Smooth muscle cell (in vitro differentiated cells): ENCODE measurements around the gene AEN. TPM values are rescaled to one million over a fixed set of nuclear protein-coding genes. Genes with fewer than 3 reads are reported as not detected.

Experiments
- DNase-seq: peaks from one replicate; lab custom pipeline; 2025; ENCODE audit not compliant: unreplicated experiment; lab: John Stamatoyannopoulos, UW
- H2AFZ ChIP-seq: fragments of 200-600 bp; sonication (generic); 2 replicates; pipeline ENCODE4 v1.6.0; 2016; ENCODE audit warnings: antibody characterized with exemption, low read depth, mild to moderate bottlenecking
- H3F3A ChIP-seq: fragments of 200-600 bp; sonication (generic); 2 replicates; pipeline ENCODE4 v1.6.0; 2017; ENCODE audit warnings: antibody characterized with exemption, low read depth
- H3K27ac ChIP-seq: fragments of 200-600 bp; sonication (generic); 2 replicates; pipeline ENCODE4 v1.5.1; 2016; ENCODE audit warnings: low read depth, mild to moderate bottlenecking
- H3K27me3 ChIP-seq: fragments of 200-600 bp; sonication (generic); 2 replicates; pipeline ENCODE4 v1.6.1; 2016; ENCODE audit warnings: low read depth, mild to moderate bottlenecking
- H3K36me3 ChIP-seq: fragments of 200-600 bp; sonication (generic); 2 replicates; pipeline ENCODE4 v1.5.1; 2016; ENCODE audit warnings: low read depth
- H3K4me1 ChIP-seq: fragments of 200-600 bp; sonication (generic); 2 replicates; pipeline ENCODE4 v1.5.1; 2016; ENCODE audit warnings: low read depth
- H3K4me2 ChIP-seq: fragments of 200-600 bp; sonication (generic); 2 replicates; pipeline ENCODE4 v1.6.0; 2016; ENCODE audit warnings: mild to moderate bottlenecking
- H3K4me3 ChIP-seq: fragments of 200-600 bp; sonication (generic); 2 replicates; pipeline ENCODE4 v1.5.1; 2016; ENCODE audit warnings: mild to moderate bottlenecking
- H3K79me2 ChIP-seq: fragments of 200-600 bp; sonication (generic); 2 replicates; pipeline ENCODE4 v1.6.0; 2016; ENCODE audit warnings: low read depth, mild to moderate bottlenecking
- H3K9ac ChIP-seq: fragments of 200-600 bp; sonication (generic); 2 replicates; pipeline ENCODE4 v1.6.0; 2016; ENCODE audit warnings: low read depth
- H3K9me3 ChIP-seq: fragments of 200-600 bp; sonication (generic); replicated peaks from 2 replicates; pipeline ENCODE4 v1.5.1; 2016; ENCODE audit warnings: low read depth
- H4K20me1 ChIP-seq: fragments of 200-600 bp; sonication (generic); 2 replicates; pipeline ENCODE4 v1.6.0; 2016; ENCODE audit warnings: low read depth
- CTCF ChIP-seq: fragments of 200-600 bp; sonication (generic); IDR thresholded peaks from 2 replicates; pipeline ENCODE4 v1.5.1; 2017; ENCODE audit warnings: borderline replicate concordance, mild to moderate bottlenecking, antibody characterized with exemption; ENCODE audit not compliant: insufficient read depth, poor library complexity, severe bottlenecking
- WGBS: methylation state at CpG from one replicate; pipeline ENCODE4 v1.1.7; 2016; ENCODE audit warnings: low lambda C conversion rate; 5-methylcytosine and 5-hydroxymethylcytosine counted together
- polyA plus RNA-seq: library from polyadenylated mRNA; unstranded; fragments of >200 nt; fragmentation: Nextera tagmentation; extraction: Ambion mirVana; gene quantifications from 2 replicates; pipeline ENCODE4 v1.2.1, GENCODE V29; 2016
- total RNA-seq: library from RNA; depleted of rRNA; stranded (reverse); fragments of >200 nt; gene quantifications from 2 replicates; pipeline ENCODE4 v1.2.3, GENCODE V29; 2014

The AEN gene
- total and polyA plus RNA-seq, 2 experiments from 2014 or later, result 44.5 to 57.6 TPM

GRCh38 chr15:88656760-88657221 is 35.7 kb downstream of the AEN start:
- H3K4me2 ChIP-seq, result no peak overlapping the region
- no peaks in the 10 kb centered on the region for H3K79me2 ChIP-seq
- no peaks in the 10 kb centered on the region for H3K36me3 ChIP-seq
- no peaks in the 10 kb centered on the region for H3F3A ChIP-seq
- H2AFZ ChIP-seq, result no peak overlapping the region
- no peaks in the 10 kb centered on the region for H3K4me1 ChIP-seq
- H4K20me1 ChIP-seq, result no peaks in the 10 kb centered on the region
- no peak overlapping the region for H3K4me3 ChIP-seq
- H3K9me3 ChIP-seq, result no peaks in the 10 kb centered on the region
- no peak overlapping the region for H3K9ac ChIP-seq
- no peak for DNase-seq
- H3K27ac ChIP-seq, result no peak overlapping the region
- no peak for TF ChIP-seq CTCF
- no peaks in the 10 kb centered on the region for H3K27me3 ChIP-seq
- WGBS, result 84% methylated on average over 10 of the region's 10 CpGs

GRCh38 chr15:88657326-88658069 is 36.4 kb downstream of the AEN start:
- no peaks in the 10 kb centered on the region for H3F3A ChIP-seq
- no peaks in the 10 kb centered on the region for H3K79me2 ChIP-seq
- H2AFZ ChIP-seq, result no peak overlapping the region

GRCh38 chr15:88658070-88658965 is 37.2 kb downstream of the AEN start:
- H3K9me3 ChIP-seq, result no peaks in the 10 kb centered on the region
- H3K27me3 ChIP-seq, result no peaks in the 10 kb centered on the region
- H3K36me3 ChIP-seq, result no peaks in the 10 kb centered on the region
- no peak overlapping the region for H3K4me2 ChIP-seq
- no peak overlapping the region for H3K27ac ChIP-seq
- WGBS, result 86% methylated on average over 13 of the region's 13 CpGs
- H3K4me1 ChIP-seq, result no peaks in the 10 kb centered on the region
- no peaks in the 10 kb centered on the region for H3K79me2 ChIP-seq
- no peak overlapping the region for H3K4me3 ChIP-seq
- H3F3A ChIP-seq, result no peaks in the 10 kb centered on the region
- TF ChIP-seq CTCF, result no peak
- H2AFZ ChIP-seq, result no peak overlapping the region
- H4K20me1 ChIP-seq, result no peaks in the 10 kb centered on the region
- DNase-seq, result no peak
- no peak overlapping the region for H3K9ac ChIP-seq

More at GRCh38 chr15:88657326-88658069, 36.4 kb downstream of the AEN start:
- H3K27me3 ChIP-seq, result no peaks in the 10 kb centered on the region
- H3K9ac ChIP-seq, result no peak overlapping the region
- H3K27ac ChIP-seq, result no peak overlapping the region
- H4K20me1 ChIP-seq, result no peaks in the 10 kb centered on the region
- H3K36me3 ChIP-seq, result no peaks in the 10 kb centered on the region
- no peak overlapping the region for H3K4me3 ChIP-seq
- 43% methylated on average over 13 of the region's 13 CpGs for WGBS
- no peak for DNase-seq
- no peak overlapping the region for H3K4me2 ChIP-seq
- no peaks in the 10 kb centered on the region for H3K9me3 ChIP-seq
- H3K4me1 ChIP-seq, result no peaks in the 10 kb centered on the region
- TF ChIP-seq CTCF, result peak; percentile 66
